HUES64 (cell line): ENCODE results near the gene PFDN1.

ENCODE experiments used
- H3K27ac ChIP-seq: 2 replicates; pipeline ENCODE4 v1.7.0; 2013; ENCODE audit warnings: low read depth, low read length, inconsistent platforms
- H3K27me3 ChIP-seq: 2 replicates; pipeline ENCODE4 v1.6.1; 2013; ENCODE audit warnings: mild to moderate bottlenecking, low read length; ENCODE audit not compliant: insufficient read depth
- H3K36me3 ChIP-seq: 2 replicates; pipeline ENCODE4 v1.6.1; 2013; ENCODE audit warnings: mild to moderate bottlenecking, low read length; ENCODE audit not compliant: insufficient read depth
- H3K4me1 ChIP-seq: 2 replicates; pipeline ENCODE4 v1.6.1; 2013; ENCODE audit warnings: mild to moderate bottlenecking, low read length, moderate library complexity; ENCODE audit not compliant: insufficient read depth
- H3K4me3 ChIP-seq: 2 replicates; pipeline ENCODE4 v1.5.1; 2013; ENCODE audit warnings: mild to moderate bottlenecking, low read length, moderate library complexity
- H3K9ac ChIP-seq: 2 replicates; pipeline ENCODE4 v1.6.1; 2013; ENCODE audit warnings: mild to moderate bottlenecking, low read depth, low read length
- H3K9me3 ChIP-seq: 2 replicates; pipeline ENCODE4 v1.6.1; 2013; ENCODE audit warnings: low read depth, low read length; ENCODE audit not compliant: insufficient read depth
- whole genome bisulfite sequencing: fragments of 150-250, 120-280 bp; methylation state at CpG from one replicate; pipeline ENCODE4 v1.1.7; 2013; ENCODE audit warnings: missing lambda C conversion rate; 5-methylcytosine and 5-hydroxymethylcytosine counted together

The PFDN1 gene

GRCh38 chr5:140270008-140270407 lies 32.9 kb downstream of the PFDN1 start:
- no peaks in the 10 kb centered on the region for H3K9me3 ChIP-seq
- H3K4me1 ChIP-seq = peaks cover 7% of the 10 kb centered on the region; the same call in 1 of the 2 replicates
- peaks cover 9% of the 10 kb centered on the region for H3K36me3 ChIP-seq
- no peak overlapping the region for H3K27ac ChIP-seq
- H3K27me3 ChIP-seq = no peaks in the 10 kb centered on the region
- H3K9ac ChIP-seq = no peak overlapping the region
- no peak overlapping the region for H3K4me3 ChIP-seq

DNA sequence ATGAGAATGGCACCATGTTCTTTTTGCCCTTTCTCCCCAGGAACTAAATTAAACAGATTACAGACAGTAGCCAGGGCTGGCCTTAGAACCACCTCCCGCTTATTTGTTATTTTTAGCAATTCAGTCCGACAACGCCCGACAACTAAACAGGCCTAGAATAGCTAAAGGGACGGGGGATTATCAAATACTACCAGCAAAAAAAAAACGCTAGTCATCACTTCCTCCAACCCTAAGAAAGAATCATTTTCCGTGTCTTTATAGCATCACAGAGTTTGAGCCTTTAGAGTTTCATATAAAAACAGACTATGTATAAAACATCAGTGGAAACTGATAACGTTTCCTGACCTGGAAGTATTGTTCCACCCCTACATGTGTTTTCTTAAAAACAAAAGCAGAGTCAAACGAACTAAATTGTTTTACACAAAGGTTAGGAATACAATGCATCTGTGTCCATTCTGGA lies 35.3 kb downstream of the PFDN1 start:
- Histone ChIP-seq H3K9me3 (no peaks in the 10 kb centered on the region), H3K9ac (no peak overlapping the region), H3K36me3 (no peaks in the 10 kb centered on the region), H3K27me3 (no peaks in the 10 kb centered on the region), H3K4me3 (no peak overlapping the region), H3K4me1 (peaks cover 7% of the 10 kb centered on the region; the same call in 1 of the 2 replicates), H3K27ac (no peak overlapping the region)
- 87% methylated on average over 9 of the region's 9 CpGs for WGBS

DNA sequence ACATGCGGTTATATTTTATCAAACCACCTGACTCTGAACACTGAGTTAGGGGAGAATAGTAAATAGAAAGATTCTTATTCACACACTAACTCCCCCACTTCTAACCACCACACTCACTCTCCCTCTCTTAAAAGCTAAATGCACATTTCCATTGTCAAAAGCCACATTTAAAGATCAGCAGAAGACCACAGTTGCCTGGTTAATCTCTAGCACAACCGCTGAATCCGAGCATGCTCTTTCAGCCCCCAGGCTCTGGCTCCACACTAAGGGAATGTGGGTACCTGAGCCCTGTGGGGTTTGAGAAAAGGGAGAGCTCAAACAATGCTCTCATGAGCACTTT lies 35.7 kb downstream of the PFDN1 start:
- H3K9ac ChIP-seq = no peak overlapping the region
- WGBS = 84% methylated on average over 2 of the region's 3 CpGs
- peaks cover 7% of the 10 kb centered on the region; the same call in 1 of the 2 replicates for H3K4me1 ChIP-seq
- no peaks in the 10 kb centered on the region for H3K27me3 ChIP-seq
- H3K4me3 ChIP-seq = no peak overlapping the region
- H3K27ac ChIP-seq = no peak overlapping the region
- 0 out of 2 replicates have a peak, but pooled peaks cover 3% of the 10 kb centered on the region for H3K36me3 ChIP-seq
- H3K9me3 ChIP-seq = no peaks in the 10 kb centered on the region

- 0 out of 2 replicates have a peak, but pooled peaks cover 3% of the 10 kb centered on the region for H3K36me3 ChIP-seq
- H3K9ac ChIP-seq = no peak overlapping the region
- WGBS = 98% methylated on average over 6 of the region's 6 CpGs
- H3K9me3 ChIP-seq = no peaks in the 10 kb centered on the region
- H3K4me1 ChIP-seq = peaks cover 7% of the 10 kb centered on the region; the same call in 1 of the 2 replicates
- no peak overlapping the region for H3K27ac ChIP-seq
- H3K4me3 ChIP-seq = no peak overlapping the region
- H3K27me3 ChIP-seq = no peaks in the 10 kb centered on the region
Measured at GRCh38 chr5:140266471-140267200, 36.3 kb downstream of the PFDN1 start.

- H3K4me3 ChIP-seq = no peak overlapping the region
- H3K27ac ChIP-seq = no peak overlapping the region
- WGBS = no CpG with 5 or more reads among the region's 1 CpG
- no peaks in the 10 kb centered on the region for H3K9me3 ChIP-seq
- H3K36me3 ChIP-seq = 0 out of 2 replicates have a peak, but pooled peaks cover 3% of the 10 kb centered on the region
- no peak overlapping the region for H3K9ac ChIP-seq
- H3K4me1 ChIP-seq = peaks cover 12% of the 10 kb centered on the region; the same call in 1 of the 2 replicates
- no peaks in the 10 kb centered on the region for H3K27me3 ChIP-seq
Measured at GRCh38 chr5:140265845-140266244, 37.1 kb downstream of the PFDN1 start.

GRCh38 chr5:140262839-140263238 lies 40.1 kb downstream of the PFDN1 start:
- H3K27me3 ChIP-seq = no peaks in the 10 kb centered on the region
- peaks cover 22% of the 10 kb centered on the region for H3K4me1 ChIP-seq
- H3K4me3 ChIP-seq = no peak overlapping the region
- no peak overlapping the region for H3K9ac ChIP-seq
- no peak overlapping the region for H3K27ac ChIP-seq
- H3K36me3 ChIP-seq = peaks cover 7% of the 10 kb centered on the region; the same call in 1 of the 2 replicates
- H3K9me3 ChIP-seq = no peaks in the 10 kb centered on the region; the same call in 1 of the 2 replicates
- 97% methylated on average over 3 of the region's 3 CpGs for WGBS

DNA sequence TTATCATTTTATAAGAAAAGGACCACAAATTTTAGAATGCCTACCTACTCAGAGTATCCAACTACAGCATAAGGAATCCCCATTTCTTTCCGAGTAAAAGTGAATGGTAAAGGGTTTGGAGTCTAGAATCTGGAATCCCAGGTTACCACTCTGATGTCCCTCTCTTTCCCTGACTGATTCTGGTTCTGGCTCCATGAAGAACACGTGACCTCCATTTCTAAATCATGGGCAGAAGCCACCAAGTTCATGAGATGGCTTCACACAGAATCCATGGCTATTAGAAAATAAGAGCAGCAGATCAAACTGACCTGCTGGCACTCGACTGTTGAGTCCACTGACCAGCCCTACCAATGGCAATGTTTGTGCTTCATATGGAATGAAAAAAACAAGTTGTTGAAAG lies 40.7 kb downstream of the PFDN1 start:
- Histone ChIP-seq H3K4me1 (peaks cover 18% of the 10 kb centered on the region), H3K4me3 (no peak overlapping the region), H3K36me3 (peaks cover 7% of the 10 kb centered on the region; the same call in 1 of the 2 replicates), H3K27me3 (no peaks in the 10 kb centered on the region), H3K9me3 (no peaks in the 10 kb centered on the region; the same call in 1 of the 2 replicates), H3K27ac (no peak overlapping the region), H3K9ac (no peak overlapping the region)
- WGBS = 90% methylated on average over 2 of the region's 3 CpGs

DNA sequence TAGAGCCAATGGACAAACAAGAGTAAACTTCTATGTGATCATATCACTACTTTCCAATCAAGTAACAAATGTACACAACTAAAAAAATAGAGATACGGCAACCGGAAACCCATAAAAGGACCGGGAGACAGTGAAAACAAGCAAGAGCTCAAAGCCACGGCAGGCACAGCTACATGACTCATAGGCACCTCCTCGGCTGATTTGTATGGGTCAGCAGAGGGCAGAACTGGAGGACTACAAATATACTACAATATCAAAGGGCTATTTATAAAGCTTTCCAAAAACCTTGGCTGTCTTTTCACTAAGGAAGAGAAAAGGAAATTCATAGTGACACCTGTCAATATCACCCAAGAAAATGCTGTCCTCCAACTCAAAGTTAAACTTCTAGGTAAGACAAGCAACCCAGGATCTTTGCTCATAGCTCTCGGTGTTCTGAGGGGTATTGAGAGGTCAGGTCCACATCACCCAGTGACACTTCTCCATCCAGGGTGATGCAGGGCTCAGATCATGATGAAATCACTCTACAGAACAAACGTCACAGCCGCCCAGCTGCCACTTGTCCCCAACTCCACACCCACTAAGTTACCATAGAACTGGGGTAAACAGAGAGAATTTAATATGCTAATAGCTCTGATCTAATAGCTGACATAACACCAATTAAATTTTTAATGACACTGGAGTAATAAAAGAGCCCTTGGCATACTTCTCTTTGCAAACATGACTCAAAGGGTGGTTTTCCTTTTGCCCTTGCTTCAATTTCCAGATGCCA lies 41.3 kb downstream of the PFDN1 start:
- Histone ChIP-seq H3K4me3 (no peak overlapping the region), H3K9me3 (no peaks in the 10 kb centered on the region; the same call in 1 of the 2 replicates), H3K9ac (no peak overlapping the region), H3K27ac (no peak overlapping the region), H3K27me3 (no peaks in the 10 kb centered on the region), H3K4me1 (peaks cover 18% of the 10 kb centered on the region), H3K36me3 (peaks cover 7% of the 10 kb centered on the region; the same call in 1 of the 2 replicates)
- WGBS = 80% methylated on average over 8 of the region's 8 CpGs

GRCh38 chr5:140260089-140260656 lies 42.7 kb downstream of the PFDN1 start:
- Histone ChIP-seq H3K27me3 (no peaks in the 10 kb centered on the region), H3K4me3 (no peak overlapping the region), H3K9me3 (no peaks in the 10 kb centered on the region; the same call in 1 of the 2 replicates), H3K4me1 (peaks cover 18% of the 10 kb centered on the region), H3K36me3 (peaks cover 7% of the 10 kb centered on the region; the same call in 1 of the 2 replicates), H3K27ac (no peak overlapping the region), H3K9ac (no peak overlapping the region)
- 100% methylated on average over 1 of the region's 2 CpGs for whole genome bisulfite sequencing

GRCh38 chr5:140259500-140259899 lies 43.4 kb downstream of the PFDN1 start:
- peak overlapping the region; percentile 9; the same call in 1 of the 2 replicates for H3K27ac ChIP-seq
- H3K36me3 ChIP-seq = peaks cover 7% of the 10 kb centered on the region; the same call in 1 of the 2 replicates
- H3K27me3 ChIP-seq = no peaks in the 10 kb centered on the region
- no peaks in the 10 kb centered on the region; the same call in 1 of the 2 replicates for H3K9me3 ChIP-seq
- peaks cover 18% of the 10 kb centered on the region for H3K4me1 ChIP-seq
- no peak overlapping the region for H3K9ac ChIP-seq
- no peak overlapping the region for H3K4me3 ChIP-seq
- WGBS = 91% methylated on average over 2 of the region's 2 CpGs

DNA sequence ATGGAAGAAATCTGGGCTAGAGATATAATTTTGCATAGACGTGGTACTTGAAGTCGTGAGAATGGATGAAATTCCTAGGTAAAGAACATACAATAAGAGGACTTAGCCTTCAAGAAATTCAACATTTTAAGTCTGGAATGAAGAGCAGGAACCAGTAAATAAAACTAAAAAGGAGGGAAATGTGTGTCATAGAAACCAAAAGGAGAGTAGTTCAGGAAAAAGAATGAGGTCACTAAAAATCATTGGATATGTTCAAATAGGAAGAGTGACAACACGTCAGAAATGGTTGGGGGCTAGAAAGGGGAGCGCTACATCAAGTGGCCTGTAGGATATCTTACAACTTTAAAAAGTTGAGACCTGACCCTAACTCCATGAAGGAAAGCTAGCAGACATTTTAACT lies 44.0 kb downstream of the PFDN1 start:
- Histone ChIP-seq H3K27me3 (no peaks in the 10 kb centered on the region), H3K4me1 (peaks cover 18% of the 10 kb centered on the region), H3K4me3 (no peak overlapping the region), H3K27ac (peak overlapping the region; percentile 9; the same call in 1 of the 2 replicates), H3K9ac (no peak overlapping the region), H3K9me3 (no peaks in the 10 kb centered on the region; the same call in 1 of the 2 replicates), H3K36me3 (peaks cover 7% of the 10 kb centered on the region; the same call in 1 of the 2 replicates)
- 95% methylated on average over 4 of the region's 4 CpGs for WGBS
